ENCODE data around the gene RNF4.

- TF ChIP-seq, protein P1, sequence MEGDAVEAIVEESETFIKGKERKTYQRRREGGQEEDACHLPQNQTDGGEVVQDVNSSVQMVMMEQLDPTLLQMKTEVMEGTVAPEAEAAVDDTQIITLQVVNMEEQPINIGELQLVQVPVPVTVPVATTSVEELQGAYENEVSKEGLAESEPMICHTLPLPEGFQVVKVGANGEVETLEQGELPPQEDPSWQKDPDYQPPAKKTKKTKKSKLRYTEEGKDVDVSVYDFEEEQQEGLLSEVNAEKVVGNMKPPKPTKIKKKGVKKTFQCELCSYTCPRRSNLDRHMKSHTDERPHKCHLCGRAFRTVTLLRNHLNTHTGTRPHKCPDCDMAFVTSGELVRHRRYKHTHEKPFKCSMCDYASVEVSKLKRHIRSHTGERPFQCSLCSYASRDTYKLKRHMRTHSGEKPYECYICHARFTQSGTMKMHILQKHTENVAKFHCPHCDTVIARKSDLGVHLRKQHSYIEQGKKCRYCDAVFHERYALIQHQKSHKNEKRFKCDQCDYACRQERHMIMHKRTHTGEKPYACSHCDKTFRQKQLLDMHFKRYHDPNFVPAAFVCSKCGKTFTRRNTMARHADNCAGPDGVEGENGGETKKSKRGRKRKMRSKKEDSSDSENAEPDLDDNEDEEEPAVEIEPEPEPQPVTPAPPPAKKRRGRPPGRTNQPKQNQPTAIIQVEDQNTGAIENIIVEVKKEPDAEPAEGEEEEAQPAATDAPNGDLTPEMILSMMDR (conservative IDR thresholded peaks at IDR 0.05; ENCODE audit: low read depth, low read length) = no peak
- TF ChIP-seq EZH2 (IDR thresholded peaks at IDR 0.05; ENCODE audit: borderline replicate concordance, low read depth, low read length, poor library complexity, severe bottlenecking) = no peak
Measured at GRCh38 chr4:2511645-2512131, 42.8 kb downstream of the RNF4 start.
